ENCODE measurements around the gene KRTAP5-10. TPM values are rescaled to one million over a fixed set of nuclear protein-coding genes. Genes with fewer than 3 reads are reported as not detected.
"Not testable (repeated sequence)": the region's sequence is repeated elsewhere in the genome, so short reads cannot be mapped to it uniquely, and the experiment has no call there.

Gene KRTAP5-10, protein sequence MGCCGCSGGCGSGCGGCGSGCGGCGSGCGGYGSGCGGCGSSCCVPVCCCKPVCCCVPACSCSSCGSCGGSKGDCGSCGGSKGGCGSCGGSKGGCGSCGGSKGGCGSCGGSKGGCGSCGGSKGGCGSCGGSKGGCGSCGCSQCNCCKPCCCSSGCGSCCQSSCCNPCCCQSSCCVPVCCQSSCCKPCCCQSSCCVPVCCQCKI
- total RNA-seq (2014; rRNA removed; shearing (Covaris generic)), result not detected in 2 replicates

DNA sequence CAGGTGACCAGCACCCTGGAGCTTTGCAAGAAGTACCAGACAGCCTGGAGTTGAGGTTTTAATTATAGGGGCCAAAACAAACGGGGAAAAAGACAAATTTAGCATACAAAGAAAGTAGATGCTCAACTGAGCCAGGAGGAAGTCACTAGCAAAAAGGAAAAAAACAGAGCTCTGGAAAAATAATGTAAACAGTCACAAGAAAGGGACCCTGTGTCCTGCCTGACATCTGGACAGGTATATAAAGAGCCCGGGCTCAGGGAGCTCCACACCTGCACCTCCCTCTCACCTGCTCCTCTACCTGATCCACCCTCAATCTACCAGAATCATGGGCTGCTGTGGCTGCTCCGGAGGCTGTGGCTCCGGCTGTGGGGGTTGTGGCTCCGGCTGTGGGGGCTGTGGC, at the start of gene KRTAP5-10:
KRTAP5-10 (plus strand) TSS at position 301 of the 400 bp plus-strand sequence; CDS start at position 326, 25 bp downstream.
- DNase-seq (ENCODE audit: low read depth), result no peak

DNA sequence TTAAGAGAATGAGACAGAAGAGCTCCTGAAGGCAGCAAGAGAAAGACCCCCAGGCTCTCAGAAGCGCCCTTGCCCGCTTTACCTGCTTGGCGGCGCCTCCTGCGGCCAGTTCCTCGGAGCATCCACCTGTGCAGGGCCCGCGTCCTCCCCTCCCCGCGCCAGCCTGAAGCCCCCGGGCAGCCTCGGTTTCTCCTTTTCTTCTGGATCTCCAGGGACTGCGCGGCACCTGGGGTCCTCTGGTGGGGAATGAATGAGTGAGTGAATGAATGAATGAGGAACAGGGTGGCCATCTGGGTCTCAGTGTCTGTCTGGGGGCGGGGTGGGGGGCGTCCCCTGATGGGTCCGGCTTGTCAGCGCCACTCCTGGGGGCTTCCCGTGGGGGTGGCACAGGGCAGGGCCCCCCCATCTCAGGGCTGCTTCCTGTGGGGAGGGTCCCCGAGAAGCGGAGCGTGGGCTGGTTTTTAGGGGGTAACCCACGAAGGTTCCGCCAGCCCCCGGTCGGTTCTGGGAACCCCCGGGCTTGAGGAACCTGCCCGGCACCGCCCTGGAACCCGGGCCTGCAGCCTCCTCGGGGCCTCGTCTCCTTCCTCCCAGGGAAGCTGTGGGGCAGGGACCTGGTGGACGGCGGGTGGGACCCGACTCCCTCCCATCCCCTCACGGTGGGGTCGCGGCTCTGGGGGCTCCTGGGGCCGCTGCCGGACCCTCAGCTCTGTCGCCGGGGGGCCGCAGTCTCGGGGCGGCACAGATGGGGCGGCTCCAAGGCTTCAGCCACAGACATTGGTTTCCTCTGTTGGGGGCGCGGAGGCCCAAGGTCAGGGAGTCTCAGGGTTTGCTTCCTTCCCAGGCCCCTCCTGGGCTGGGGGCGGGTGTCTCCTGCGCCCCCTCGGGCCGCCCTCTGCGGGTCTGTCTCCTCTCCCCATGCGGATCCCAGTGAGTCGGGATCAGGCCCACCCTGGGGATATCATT, 46.6 kb upstream of the KRTAP5-10 start:
- no peak for DNase-seq (ENCODE audit: low read depth)

DNA sequence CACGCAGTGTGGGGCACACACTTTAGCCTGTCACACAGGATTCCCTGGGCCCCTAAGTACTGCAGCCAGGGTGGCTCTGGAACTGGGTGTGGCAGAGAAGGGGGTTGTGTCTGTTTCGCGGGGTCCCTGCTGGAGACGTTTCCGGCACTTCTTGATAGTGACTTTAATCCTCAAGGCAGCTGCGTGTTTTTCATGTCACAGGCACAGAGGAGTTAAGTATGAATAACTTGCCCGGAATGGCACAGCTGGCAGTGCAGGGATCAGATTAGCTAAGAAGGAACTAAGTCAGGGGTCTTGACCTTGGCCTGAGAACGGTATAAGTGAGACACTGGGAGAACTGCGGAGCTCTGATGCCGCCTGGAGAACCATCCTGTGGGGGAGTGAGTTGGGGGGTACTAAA, 45.8 kb upstream of the KRTAP5-10 start:
- DNase-seq (ENCODE audit: low read depth), result no peak

DNA sequence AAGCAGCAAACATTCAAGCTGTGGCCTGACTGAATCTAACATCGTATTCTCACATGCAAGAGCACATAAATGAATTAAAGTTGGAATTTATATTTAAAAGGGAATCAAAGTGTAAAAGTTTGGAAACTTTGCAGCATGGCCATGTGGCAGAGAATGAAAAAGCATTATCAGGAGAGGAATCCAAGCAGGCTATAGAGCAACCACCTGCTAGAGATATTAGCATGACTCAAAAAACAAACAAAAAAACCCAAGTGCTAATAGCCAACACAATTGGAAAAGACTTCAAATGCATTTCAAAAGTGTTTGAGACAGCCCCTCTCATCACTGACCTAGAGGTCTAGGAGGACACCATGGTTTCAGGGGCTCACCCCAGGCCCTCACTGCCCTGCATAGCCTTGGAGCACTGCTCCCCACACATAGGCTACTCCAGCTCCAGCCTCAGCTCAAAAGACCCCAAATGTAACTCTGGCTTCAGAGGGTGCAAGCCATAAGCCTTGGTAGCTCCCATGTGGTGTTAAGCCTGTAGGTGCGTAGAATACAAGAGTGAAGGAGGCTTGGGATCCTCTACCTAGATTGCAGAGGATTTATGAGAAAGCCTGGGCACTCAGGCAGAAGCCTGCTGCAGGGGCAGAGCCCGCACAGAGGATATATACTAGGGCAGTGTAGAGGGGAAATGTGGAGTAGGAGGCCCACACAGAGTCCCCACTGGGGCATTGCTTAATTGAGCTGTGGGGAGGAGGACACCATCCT, 40.0 kb upstream of the KRTAP5-10 start:
- DNase-seq (ENCODE audit: low read depth), result no peak

DNA sequence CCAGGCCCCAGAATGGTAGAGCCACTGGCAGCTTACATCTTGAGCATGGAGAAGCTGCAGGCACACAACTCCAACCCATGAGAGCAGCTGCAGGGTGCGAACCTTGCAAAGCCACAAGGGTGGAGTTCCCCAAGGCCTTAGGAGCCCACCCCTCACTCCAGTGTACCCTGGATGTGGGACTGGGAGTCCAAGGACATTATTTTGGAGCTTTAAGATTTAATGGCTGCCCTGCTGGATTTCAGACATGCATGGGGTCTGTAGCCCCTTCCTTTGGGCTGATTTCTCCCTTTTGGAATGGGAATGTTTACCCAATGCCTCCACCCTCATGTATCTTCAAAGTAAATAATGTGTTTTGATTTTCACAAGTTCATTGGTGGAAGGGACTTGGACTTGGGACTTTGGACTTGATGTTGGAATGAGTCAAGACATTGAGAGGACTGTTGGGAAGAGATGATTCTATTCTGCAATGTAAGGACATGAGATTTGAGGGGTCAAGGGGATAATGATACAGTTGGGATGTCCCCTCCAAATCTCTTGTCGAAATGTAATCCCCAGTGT, 39.3 kb upstream of the KRTAP5-10 start:
- no peak for DNase-seq (ENCODE audit: low read depth)

DNA sequence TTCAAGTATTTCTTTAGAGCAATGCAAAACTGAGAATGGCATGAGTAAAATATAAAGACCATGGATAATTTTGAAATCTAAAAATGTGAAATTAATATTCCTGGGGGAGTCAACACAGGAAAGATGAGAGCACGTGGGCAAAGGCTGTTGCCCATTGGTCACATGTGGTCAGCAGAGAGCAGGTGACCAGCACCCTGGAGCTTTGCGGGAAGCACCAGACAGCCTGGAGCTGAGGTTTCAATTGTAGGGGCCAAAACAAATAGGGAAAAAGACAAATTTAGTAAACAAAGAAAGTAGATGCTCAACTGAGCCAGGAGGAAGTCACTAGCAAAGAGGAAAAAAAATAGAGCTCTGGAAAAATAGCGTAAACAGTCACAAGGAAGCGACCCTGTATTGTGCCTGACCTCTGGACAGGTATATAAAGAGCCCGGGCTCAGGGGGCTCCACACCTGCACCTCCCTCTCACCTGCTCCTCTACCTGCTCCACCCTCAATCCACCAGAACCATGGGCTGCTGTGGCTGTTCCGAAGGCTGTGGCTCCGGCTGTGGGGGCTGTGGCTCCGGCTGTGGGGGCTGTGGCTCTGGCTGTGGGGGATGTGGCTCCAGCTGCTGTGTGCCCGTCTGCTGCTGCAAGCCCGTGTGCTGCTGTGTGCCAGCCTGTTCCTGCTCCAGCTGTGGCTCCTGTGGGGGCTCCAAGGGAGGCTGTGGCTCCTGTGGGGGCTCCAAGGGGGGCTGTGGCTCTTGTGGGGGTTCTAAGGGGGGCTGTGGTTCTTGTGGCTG, 38.4 kb upstream of the KRTAP5-10 start, which contains the start of gene KRTAP5-7:
KRTAP5-7 (plus strand) TSS at position 472 of the 780 bp plus-strand sequence; CDS start at position 506, 34 bp downstream.
- not testable (repeated sequence) for DNase-seq (ENCODE audit: low read depth)

DNA sequence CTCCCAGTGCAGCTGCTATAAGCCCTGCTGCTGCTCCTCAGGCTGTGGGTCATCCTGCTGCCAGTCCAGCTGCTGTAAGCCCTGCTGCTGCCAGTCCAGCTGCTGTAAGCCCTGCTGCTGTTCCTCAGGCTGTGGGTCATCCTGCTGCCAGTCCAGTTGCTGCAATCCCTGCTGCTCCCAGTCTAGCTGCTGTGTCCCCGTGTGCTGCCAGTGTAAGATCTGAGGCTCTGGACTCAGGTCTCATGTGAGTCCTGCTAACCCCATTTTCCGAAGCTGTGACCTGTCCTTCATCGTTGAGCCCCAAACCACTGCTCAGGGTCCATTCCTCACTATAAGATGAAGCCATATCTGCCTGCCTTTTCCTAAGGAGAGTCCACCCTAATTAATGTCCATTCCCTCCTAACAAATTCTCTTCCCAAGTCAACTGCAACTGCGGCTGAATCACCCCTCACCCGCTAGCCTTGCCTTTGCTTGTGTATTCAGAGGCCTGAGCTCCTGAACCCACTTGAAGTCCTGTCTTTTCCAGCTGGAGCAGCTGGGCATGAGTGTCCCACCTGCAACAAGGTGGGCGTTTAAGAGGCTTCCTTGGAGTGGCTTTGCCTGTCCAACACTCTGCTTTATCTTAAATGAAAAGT, 37.7 kb upstream of the KRTAP5-10 start:
- no peak for DNase-seq (ENCODE audit: low read depth)

DNA sequence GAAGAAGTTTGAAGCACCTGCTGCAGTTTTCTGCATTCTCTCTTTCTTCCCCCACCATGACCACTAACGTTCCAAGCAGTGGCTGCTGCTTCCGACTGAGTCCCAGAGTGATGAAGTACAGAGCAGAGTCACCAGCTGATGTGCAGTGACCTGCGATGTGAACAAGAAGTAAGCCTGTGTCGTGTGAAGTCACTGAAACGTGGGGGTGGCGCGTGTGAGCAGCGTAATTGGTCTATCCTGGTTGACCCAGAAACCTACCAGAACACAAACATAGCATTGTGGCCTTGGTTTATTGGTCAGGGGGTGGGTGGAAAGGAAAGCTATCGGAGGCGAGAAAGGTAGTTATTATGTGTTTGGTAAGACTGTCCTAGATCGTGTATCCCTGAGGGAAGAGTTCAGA, 34.8 kb upstream of the KRTAP5-10 start:
- no peak for DNase-seq (ENCODE audit: low read depth)

DNA sequence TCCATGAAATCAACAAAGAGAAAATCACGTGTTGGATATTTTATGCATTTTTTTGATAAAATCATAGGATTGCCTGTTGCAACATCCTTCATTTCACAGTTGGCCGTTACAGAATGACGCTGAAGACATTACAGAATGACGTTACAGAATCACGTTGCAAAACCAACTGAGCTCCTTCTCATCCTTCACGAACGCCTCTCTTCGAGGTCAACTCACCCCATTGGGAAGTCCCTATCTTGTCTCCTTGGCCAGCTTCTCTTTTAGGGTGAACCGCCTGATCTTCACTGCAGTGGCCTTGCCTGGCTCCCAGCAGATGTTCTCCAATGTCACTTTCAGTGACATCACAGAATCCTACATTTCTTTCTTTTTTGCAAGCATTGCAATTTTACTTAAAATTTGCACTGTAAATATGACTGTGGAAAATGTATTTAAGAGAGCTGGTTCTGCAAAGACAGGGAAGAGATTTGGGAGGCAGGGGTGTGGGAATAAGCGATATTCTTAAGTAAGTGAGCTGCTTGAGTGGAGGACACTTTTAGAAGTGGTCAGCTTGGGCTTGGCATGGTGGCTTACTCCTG, 33.2 kb upstream of the KRTAP5-10 start:
- DNase-seq (ENCODE audit: low read depth), result no peak

DNA sequence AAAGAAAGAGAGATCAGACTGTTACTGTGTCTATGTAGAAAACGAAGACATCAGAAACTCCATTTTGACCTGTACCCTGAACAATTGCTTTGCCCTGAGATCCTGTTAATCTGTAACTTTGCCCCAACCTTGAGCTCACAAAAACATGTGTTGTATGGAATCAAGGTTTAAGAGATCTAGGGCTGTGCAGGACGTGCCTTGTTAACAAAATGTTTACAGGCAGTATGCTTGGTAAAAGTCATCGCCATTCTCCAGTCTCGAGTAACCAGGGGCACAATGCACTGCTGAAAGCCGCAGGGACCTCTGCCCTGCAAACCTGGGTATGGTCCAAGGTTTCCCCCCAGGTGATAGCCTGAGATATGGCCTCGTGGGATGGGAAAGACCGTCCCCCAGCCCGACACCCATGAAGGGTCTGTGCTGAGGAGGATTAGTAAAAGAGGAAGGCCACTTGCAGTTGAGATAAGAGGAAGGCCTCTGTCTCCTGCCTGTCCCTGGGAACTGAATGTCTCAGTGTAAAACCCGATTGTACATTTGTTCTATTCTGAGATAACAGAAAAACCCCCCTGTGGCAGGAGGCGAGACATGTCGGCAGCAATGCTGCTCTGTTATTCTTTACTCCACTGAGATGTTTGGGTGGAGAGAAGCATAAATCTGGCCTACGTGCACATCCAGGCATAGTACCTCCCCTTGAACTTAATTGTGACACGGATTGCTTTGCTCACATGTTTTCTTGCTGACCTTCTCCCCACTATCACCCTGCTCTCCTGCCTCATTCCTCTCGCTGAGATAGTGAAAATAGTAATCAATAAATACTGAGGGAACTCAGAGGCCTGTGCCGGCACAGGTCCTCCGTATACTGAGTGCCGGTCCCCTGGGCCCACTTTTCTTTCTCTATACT, 30.4 kb upstream of the KRTAP5-10 start:
- not testable (repeated sequence) for DNase-seq (ENCODE audit: low read depth)

DNA sequence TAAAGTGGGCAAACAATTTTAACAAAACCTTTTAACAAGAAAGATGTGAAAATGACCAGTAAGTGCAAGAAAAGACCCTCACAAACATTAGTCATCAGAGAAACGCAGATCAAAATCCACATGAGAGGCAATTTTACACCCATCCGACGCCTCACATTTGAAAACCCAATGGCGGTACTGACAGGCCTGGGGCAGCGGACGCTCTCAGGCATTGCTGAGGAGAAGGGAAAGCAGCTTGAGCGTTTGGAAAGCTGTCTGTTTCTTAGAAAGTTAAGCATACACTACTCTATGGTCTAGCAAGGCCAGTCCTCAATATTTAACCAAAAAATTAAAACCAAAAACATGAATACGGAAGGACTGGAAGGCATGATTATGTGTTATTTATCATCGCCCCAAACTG, 29.5 kb upstream of the KRTAP5-10 start:
- no peak for DNase-seq (ENCODE audit: low read depth)

DNA sequence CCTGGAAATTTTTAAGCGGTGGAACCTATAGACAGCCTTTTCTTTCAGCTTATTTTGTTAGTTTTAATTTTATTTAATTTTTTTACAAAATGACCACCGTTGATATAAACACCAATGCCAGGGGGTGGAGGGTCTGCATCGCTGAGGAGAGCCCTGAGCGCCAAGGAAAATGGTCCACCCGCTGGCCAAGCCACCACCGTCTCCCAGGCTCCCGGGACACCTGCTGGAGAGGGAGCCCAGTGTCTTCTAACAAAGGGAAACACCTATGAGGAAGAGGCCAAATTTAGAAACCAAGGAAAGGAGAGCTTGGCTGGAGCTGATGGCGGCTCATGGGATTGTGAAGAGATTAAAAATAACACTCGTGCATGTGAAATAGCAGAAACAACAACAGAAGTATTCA, 27.8 kb upstream of the KRTAP5-10 start:
- DNase-seq (ENCODE audit: low read depth), result no peak

DNA sequence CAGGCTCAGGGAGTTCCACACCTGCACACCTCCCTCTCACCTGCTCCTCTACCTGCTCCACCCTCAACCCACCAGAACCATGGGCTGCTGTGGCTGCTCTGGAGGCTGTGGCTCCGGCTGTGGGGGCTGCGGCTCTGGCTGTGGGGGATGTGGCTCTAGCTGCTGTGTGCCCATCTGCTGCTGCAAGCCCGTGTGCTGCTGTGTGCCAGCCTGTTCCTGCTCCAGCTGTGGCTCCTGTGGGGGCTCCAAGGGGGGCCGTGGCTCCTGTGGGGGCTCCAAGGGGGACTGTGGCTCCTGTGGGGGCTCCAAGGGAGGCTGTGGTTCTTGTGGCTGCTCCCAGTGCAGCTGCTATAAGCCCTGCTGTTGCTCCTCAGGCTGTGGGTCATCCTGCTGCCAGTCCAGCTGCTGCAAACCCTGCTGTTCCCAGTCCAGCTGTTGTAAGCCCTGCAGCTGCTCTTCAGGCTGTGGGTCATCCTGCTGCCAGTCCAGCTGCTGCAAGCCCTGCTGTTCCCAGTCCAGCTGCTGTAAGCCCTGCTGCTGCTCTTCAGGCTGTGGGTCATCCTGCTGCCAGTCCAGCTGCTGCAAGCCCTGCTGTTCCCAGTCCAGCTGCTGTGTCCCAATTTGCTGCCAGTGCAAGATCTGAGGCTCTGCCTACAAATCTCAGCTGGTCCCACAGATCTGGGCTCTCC, 27.2 kb upstream of the KRTAP5-10 start, which contains the start of gene KRTAP5-8:
KRTAP5-8 (plus strand) TSS at position 49 of the 689 bp plus-strand sequence; CDS start at position 80, 31 bp downstream.
- not testable (repeated sequence) for DNase-seq (ENCODE audit: low read depth)

DNA sequence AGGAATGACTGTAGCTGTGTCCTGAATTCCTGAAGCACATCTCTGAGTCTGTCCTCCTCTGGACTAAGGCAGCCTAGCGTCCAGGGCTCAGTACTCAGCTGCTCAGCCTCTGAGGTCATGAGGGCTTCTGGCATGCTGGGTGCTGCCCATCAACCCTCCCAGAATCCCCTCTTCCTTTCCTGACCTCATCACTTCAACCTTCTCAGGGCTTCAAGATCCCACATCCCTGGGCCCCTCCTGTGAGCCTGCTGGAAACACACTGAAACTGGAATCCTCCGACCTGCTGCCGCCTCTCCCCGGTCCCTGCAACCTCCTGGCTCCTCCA, 26.7 kb upstream of the KRTAP5-10 start:
- no peak for DNase-seq (ENCODE audit: low read depth)

DNA sequence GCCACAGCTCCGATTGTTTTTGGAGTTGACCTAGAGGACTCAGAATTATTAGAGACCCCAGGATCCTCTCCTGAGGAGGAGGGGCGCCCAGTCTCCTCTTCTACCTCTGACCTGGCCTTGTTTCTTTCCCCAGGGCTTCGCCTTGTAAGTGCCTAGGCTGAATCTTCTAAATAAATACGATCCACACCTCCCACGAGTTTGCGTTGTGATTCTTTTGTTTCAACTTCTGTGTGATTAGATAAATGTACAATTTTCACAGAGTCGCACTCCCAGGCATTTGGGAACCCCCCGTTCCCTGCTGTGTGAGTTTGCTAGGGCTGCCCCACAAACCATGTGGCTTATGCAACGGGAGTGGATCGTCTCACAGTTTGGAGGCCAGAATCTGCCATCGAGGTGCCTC, 26.3 kb upstream of the KRTAP5-10 start:
- no peak for DNase-seq (ENCODE audit: low read depth)

DNA sequence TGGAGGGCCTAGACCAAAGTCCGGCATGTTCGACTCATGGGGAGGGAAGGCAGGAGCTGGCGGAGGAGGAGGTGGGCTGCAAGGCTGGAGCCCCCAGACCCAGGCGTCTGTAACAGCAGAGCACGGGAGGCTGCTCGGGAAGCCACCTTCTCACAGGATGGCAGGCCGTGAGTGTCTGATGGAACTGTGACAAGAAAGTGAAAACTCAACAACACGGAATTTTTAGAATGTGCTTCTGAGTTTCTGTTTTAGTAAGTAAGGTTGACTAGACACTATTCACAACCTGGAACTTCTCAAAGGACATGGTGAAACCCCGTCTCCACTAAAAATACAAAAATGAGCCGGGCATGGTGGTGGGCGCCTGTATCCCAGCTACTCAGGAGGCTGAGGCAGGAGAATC, 25.4 kb upstream of the KRTAP5-10 start:
- DNase-seq (ENCODE audit: low read depth), result not testable (repeated sequence)

DNA sequence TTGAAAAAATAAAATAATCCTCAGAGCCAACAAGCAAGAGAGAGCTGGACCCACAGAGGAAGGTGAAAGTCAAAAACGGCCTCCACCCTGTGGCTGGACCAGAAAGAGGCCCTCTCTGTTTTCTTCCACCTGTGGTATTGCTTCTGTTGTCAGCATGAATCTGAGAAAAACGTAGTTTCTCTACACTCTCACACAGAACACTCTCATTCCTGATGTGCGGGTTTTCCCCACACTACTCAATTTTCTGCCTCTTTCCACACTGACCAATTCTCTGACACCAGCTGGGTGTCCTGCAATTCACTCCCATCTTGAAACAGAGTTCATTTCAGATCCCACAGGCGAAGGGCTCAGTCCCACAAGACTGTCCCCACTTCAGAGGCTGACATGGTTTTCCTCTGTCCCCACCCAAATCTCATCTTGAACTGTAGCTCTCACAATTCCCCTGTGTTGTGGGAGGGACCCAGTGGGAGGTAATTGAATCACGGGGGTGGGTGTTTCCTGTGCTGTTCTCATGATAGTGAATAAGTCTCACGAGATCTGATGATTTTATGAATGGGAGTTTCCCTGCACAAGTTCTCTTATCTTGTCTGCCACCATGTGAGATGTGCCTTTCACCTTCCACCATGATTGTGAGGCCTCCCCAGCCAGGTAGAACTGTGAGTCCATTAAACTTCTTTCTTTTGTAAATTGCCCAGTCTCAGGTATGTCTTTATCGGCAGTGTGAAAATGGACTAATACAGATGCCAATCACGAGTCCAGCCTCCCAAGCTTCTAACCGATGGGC, 24.6 kb upstream of the KRTAP5-10 start:
- DNase-seq (ENCODE audit: low read depth), result not testable (repeated sequence)

DNA sequence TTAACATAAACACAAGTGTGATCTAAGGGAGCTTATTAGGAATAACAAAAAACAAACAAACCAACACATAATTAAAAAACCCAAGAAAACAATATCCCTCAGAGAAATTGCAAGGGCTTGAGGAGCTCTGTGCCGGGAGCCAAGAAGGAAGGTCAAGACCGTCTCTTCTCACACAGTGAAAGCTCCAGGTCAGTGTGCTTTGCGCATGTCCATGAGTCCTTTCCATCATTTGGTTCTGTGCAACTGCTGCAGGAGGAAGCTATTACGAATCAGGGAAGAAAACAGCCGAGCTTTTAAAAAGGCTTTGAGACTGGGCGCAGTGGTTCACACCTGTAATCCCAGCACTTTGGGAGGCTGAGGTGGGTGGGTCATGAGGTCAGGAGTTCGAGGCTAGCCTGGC, 23.0 kb upstream of the KRTAP5-10 start:
- no peak for DNase-seq (ENCODE audit: low read depth)
